CD4-positive, alpha-beta T cell (primary cell): ENCODE results near the gene COQ7. TPM values are rescaled to one million over a fixed set of nuclear protein-coding genes. Genes with fewer than 3 reads are reported as not detected.

Experiments
- ATAC-seq: fragments of 200-7000 bp; cut with Tn5 transposase; one replicate; pipeline ENCODE4 v1.10.0; 2022; ENCODE audit warnings: mild to moderate bottlenecking; ENCODE audit not compliant: poor library complexity
- CTCF ChIA-PET: fragments of 350-600 bp; sonication (Branson Sonifier 250); formaldehyde crosslinking; loops from one replicate; lab custom pipeline; 2021; ENCODE audit warnings: antibody characterized with exemption, inconsistent platforms; lab: Charles Lee
- POLR2A ChIA-PET: fragments of 350-600 bp; sonication (Branson Sonifier 250); formaldehyde crosslinking; loops from one replicate; lab custom pipeline; 2021; ENCODE audit warnings: antibody characterized with exemption, inconsistent platforms; lab: Charles Lee
- DNase-seq, 14 experiments: peaks; one replicate each; pipeline ENCODE4 v3.0.0-alpha.2; 2013 to 2020; ENCODE audit warnings: mixed read lengths in 2 of 14
- H3K27ac ChIP-seq, 2 donors: one replicate each; pipeline versions ENCODE4 v1.5.1 to v1.7.0; 2013; ENCODE audit warnings: low read length in 2 of 2, low read depth in 1 of 2, mild to moderate bottlenecking in 1 of 2
- H3K27me3 ChIP-seq, 2 experiments: 1 replicate in 1 of 2; 2 replicates in 1 of 2; pipeline versions ENCODE4 v1.6.1 to v1.7.0; 2013; ENCODE audit warnings: low read length in 2 of 2, control low read depth in 1 of 2, mild to moderate bottlenecking in 1 of 2, moderate library complexity in 1 of 2; ENCODE audit not compliant: insufficient read depth in 2 of 2, control insufficient read depth in 1 of 2
- H3K36me3 ChIP-seq: one replicate; pipeline ENCODE4 v1.6.1; 2013; ENCODE audit warnings: low read length, control low read depth; ENCODE audit not compliant: insufficient read depth
- H3K4me1 ChIP-seq: one replicate; pipeline ENCODE4 v1.6.1; 2013; ENCODE audit warnings: low read length, control low read depth; ENCODE audit not compliant: insufficient read depth
- H3K4me3 ChIP-seq: one replicate; pipeline ENCODE4 v1.5.1; 2013; ENCODE audit warnings: mild to moderate bottlenecking, low read length, moderate library complexity
- H3K9me3 ChIP-seq, 2 experiments: 1 replicate in 1 of 2; 2 replicates in 1 of 2; pipeline versions ENCODE4 v1.6.1 to v1.7.0; 2013; ENCODE audit warnings: low read length in 2 of 2, mild to moderate bottlenecking in 2 of 2, control low read depth in 1 of 2, moderate library complexity in 1 of 2; ENCODE audit not compliant: control insufficient read depth in 1 of 2, insufficient read depth in 1 of 2
- H3K27ac Mint-ChIP-seq: one replicate; pipeline ENCODE4 v1.8.0; 2020; ENCODE audit warnings: mixed read lengths
- H3K27me3 Mint-ChIP-seq: one replicate; pipeline ENCODE4 v1.8.0; 2021; ENCODE audit warnings: mixed read lengths
- H3K36me3 Mint-ChIP-seq: one replicate; pipeline ENCODE4 v1.8.0; 2021; ENCODE audit warnings: low read depth, mixed read lengths
- H3K4me1 Mint-ChIP-seq: one replicate; pipeline ENCODE4 v1.8.0; 2021; ENCODE audit warnings: low read depth, mixed read lengths
- H3K4me3 Mint-ChIP-seq: one replicate; pipeline ENCODE4 v1.8.0; 2020; ENCODE audit warnings: mild to moderate bottlenecking, mixed read lengths
- H3K9me3 Mint-ChIP-seq: one replicate; pipeline ENCODE4 v1.8.0; 2020; ENCODE audit warnings: mixed read lengths
- CTCF ChIP-seq: fragments of 200-600 bp; IDR thresholded peaks from one replicate; pipeline ENCODE4 v1.8.0; 2022; ENCODE audit warnings: antibody characterized with exemption, mild to moderate bottlenecking
- intact Hi-C, 2 experiments: fragments of 100-400 bp; cut with DNase I in 1 of 2; cut with micrococcal nuclease in 1 of 2; formaldehyde crosslinking; loops; one replicate each; pipeline versions ENCODE4 v1.15.1 to v1.9.0; 2023 to 2025; cut with DNase I, micrococcal nuclease
- total RNA-seq, 174 experiments: library from RNA in 2 of 174; stranded (reverse) in 2 of 174; gene quantifications; one replicate each; pipeline ENCODE4 v1.2.3 and lab custom pipeline; 2021 to 2026

COQ7 gene
- total RNA-seq, 2 experiments from 2014 or later: 7.9 to 9.1 TPM

GRCh38 chr16:19046062-19046461 is 21.4 kb upstream of the COQ7 start:
- no peaks in the 10 kb centered on the region for H3K27me3 ChIP-seq
- DNase-seq (no peak), ATAC-seq (no peak)
- no peaks in the 10 kb centered on the region for H3K9me3 ChIP-seq
- H3K4me3 ChIP-seq: no peak overlapping the region
- Mint-ChIP-seq H3K4me1 (no peaks in the 10 kb centered on the region), H3K36me3 (no peaks in the 10 kb centered on the region), H3K27ac (no peak overlapping the region), H3K27me3 (peaks cover 4% of the 10 kb centered on the region), H3K9me3 (no peaks in the 10 kb centered on the region), H3K4me3 (no peak overlapping the region)
- CTCF ChIA-PET: no interaction called here
- no peak for TF ChIP-seq CTCF
- H3K27ac ChIP-seq: no peak overlapping the region
- no peaks in the 10 kb centered on the region for H3K36me3 ChIP-seq
- intact Hi-C loops: loop anchor here in 1 of 2 experiments (5.0 kb wide), 1 partner anchor 49 kb away; no protein-coding TSS in a partner anchor
- no peaks in the 10 kb centered on the region for H3K4me1 ChIP-seq
- POLR2A ChIA-PET: no interaction called here

- H3K36me3 Mint-ChIP-seq: peaks cover 1% of the 10 kb centered on the region
- DNase-seq: no peak
- intact Hi-C loops: loop anchor here in 1 of 2 experiments (10.0 kb wide), 2 partner anchors 1588 to 1842 kb away; partner anchors contain the start of genes DCUN1D3, LYRM1 and XYLT1
- H3K4me3 ChIP-seq: no peak overlapping the region
- H3K9me3 ChIP-seq: no peaks in the 10 kb centered on the region
- H3K27ac Mint-ChIP-seq: no peak overlapping the region
- no peak overlapping the region for H3K4me3 Mint-ChIP-seq
- no peak for ATAC-seq
- no peak for TF ChIP-seq CTCF
- no peak overlapping the region for H3K27ac ChIP-seq
- peaks cover 4% of the 10 kb centered on the region for H3K27me3 Mint-ChIP-seq
- no peaks in the 10 kb centered on the region for H3K9me3 Mint-ChIP-seq
- POLR2A ChIA-PET: no interaction called here
- peaks cover 4% of the 10 kb centered on the region for H3K4me1 ChIP-seq
- peaks cover 5% of the 10 kb centered on the region for H3K4me1 Mint-ChIP-seq
- peaks cover 0 to 2% of the 10 kb centered on the region in 2 experiments for H3K27me3 ChIP-seq
- CTCF ChIA-PET: no interaction called here
- no peaks in the 10 kb centered on the region for H3K36me3 ChIP-seq
These were observed 4.7 kb upstream of the COQ7 start for GRCh38 chr16:19062706-19063105.

GRCh38 chr16:19066988-19067348 is 446 bp upstream of the COQ7 start:
- ATAC-seq (no peak), DNase-seq (no peak)
- H3K4me3 Mint-ChIP-seq: peak overlapping the region; percentile 96
- no peak for TF ChIP-seq CTCF
- ChIA-PET CTCF (interaction anchor here (1.0 to 1.5 kb wide), 2 partner anchors 20 to 488 kb away, joined by 7 to 8 read pairs; partner anchors contain the start of gene VPS35L), POLR2A (interaction anchor here (0.8 to 2.2 kb wide), 8 partner anchors 18 to 489 kb away, joined by 3 to 16 read pairs (median 4); partner anchors contain the start of genes ARL6IP1, CCP110, RPS15A and SMG1)
- peak overlapping the region; percentile 86 for H3K27ac Mint-ChIP-seq
- no peaks in the 10 kb centered on the region for H3K9me3 Mint-ChIP-seq
- no peaks in the 10 kb centered on the region for H3K27me3 Mint-ChIP-seq
- H3K4me1 ChIP-seq: peaks cover 12% of the 10 kb centered on the region
- no peak overlapping the region for H3K4me3 ChIP-seq
- H3K4me1 Mint-ChIP-seq: peaks cover 15% of the 10 kb centered on the region
- no peaks in the 10 kb centered on the region for H3K36me3 ChIP-seq
- peak overlapping the region; percentile 99 to 100 for H3K27ac ChIP-seq
- no peaks in the 10 kb centered on the region for H3K27me3 ChIP-seq
- no peaks in the 10 kb centered on the region for H3K9me3 ChIP-seq
- intact Hi-C loops: loop anchor here (2.0 to 10.0 kb wide), 10 partner anchors 265 to 1838 kb away; partner anchors contain the start of genes CCP110 (in 2 of the 2), GDE1 (in 2 of the 2), VPS35L (in 2 of the 2) and ARL6IP1 (in 1 of the 2)
- H3K36me3 Mint-ChIP-seq: peaks cover 10% of the 10 kb centered on the region
